Stimulated activated CD4-positive, alpha-beta T cell treated with anti-CD3 and anti-CD28 coated beads, Interleukin-1b, Interleukin-23, amount 100 ng/mL, for 4 hours (primary cell): ENCODE results near the gene CERKL.

Experiments used
- DNase-seq, 2 donors: peaks; one replicate each; pipeline ENCODE4 v3.0.0-alpha.2; 2020; ENCODE audit warnings: low read depth in 2 of 2

The CERKL gene

GRCh38 chr2:181576431-181576830 lies 80.5 kb downstream of the CERKL start:
- DNase-seq, result no peak

- DNase-seq, result no peak
These were observed 81.3 kb downstream of the CERKL start for GRCh38 chr2:181575650-181576025.

GRCh38 chr2:181575024-181575649 lies 81.8 kb downstream of the CERKL start:
- DNase-seq, result no peak

GRCh38 chr2:181574321-181574720 lies 82.6 kb downstream of the CERKL start:
- no peak for DNase-seq

- no peak for DNase-seq
These were observed 83.7 kb downstream of the CERKL start for GRCh38 chr2:181573140-181573736.

GRCh38 chr2:181570833-181571661 lies 85.9 kb downstream of the CERKL start:
- DNase-seq, result no peak

- no peak for DNase-seq
These were observed 86.8 kb downstream of the CERKL start for GRCh38 chr2:181570059-181570458.

- no peak for DNase-seq
These were observed 90.4 kb downstream of the CERKL start for GRCh38 chr2:181566334-181567032.

GRCh38 chr2:181563101-181563692 lies 93.7 kb downstream of the CERKL start:
- no peak for DNase-seq

- DNase-seq, result no peak
These were observed 98.5 kb downstream of the CERKL start for GRCh38 chr2:181558371-181558770.

GRCh38 chr2:181554061-181554830 lies 102.7 kb downstream of the CERKL start:
- no peak for DNase-seq

- DNase-seq, result no peak
These were observed 103.7 kb downstream of the CERKL start for GRCh38 chr2:181553244-181553643.

- no peak for DNase-seq
These were observed 104.1 kb downstream of the CERKL start for GRCh38 chr2:181552808-181553207.

- DNase-seq, result no peak
These were observed 110.8 kb downstream of the CERKL start for GRCh38 chr2:181546086-181546485.

- DNase-seq, result no peak
These were observed 114.7 kb downstream of the CERKL start for GRCh38 chr2:181542170-181542569.

GRCh38 chr2:181540421-181540820 lies 116.5 kb downstream of the CERKL start:
- DNase-seq, result no peak

- DNase-seq, result no peak
These were observed 120.2 kb downstream of the CERKL start for GRCh38 chr2:181536730-181537129.

- no peak for DNase-seq
These were observed 128.5 kb downstream of the CERKL start for GRCh38 chr2:181528441-181528840.

- no peak for DNase-seq
These were observed 129.8 kb downstream of the CERKL start for GRCh38 chr2:181527058-181527457.

- no peak for DNase-seq
These were observed 130.9 kb downstream of the CERKL start for GRCh38 chr2:181526014-181526413.

- DNase-seq, result no peak
These were observed 133.1 kb downstream of the CERKL start for GRCh38 chr2:181523756-181524155.
